Measurements from ENCODE around the gene GMDS.
"Not testable (repeated sequence)": the region's sequence is repeated elsewhere in the genome, so short reads cannot be mapped to it uniquely, and the experiment has no call there.

Gene GMDS

DNA sequence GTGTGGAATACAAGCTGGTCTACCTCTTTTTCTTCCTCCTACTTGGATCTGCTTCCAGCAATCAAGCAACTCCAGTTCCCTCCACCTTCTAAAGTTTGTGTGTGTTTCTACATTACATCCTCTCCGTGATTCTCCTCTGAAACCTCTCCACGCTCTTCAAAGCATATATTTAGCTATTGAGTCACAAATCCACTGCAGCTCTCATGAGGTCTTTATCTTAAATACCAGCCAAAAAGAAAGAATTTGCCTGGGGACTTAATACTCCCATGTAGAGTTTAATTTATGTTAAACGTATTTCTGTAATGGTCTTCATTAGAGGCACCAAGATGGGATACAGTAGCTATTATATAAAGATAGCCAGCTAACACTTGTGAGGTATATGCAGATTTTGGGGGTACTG, 557.0 kb downstream of the GMDS start:
- in situ Hi-C loops (cut with HindIII; ENCODE audit: low sequenced_read_pairs), result no loop called here

DNA sequence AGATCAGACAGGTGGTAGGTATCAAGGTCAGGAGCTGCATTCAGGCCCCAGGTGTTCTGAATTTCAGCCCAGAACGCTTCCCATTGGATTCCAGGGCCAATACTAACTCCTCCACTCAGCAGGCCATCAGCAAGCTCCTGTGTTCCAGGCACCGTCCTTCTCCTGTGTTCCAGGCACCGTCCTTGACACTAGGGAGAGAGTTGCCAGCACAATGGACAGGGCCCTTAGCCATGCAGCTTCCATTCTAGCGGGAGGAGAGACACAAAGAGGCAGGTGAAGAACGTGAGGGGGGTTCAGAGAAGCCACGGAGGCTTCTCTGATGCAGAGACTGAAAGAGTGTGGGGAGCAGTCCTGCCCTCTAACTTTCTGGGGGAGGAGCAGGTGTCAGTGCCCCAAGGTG, 558.0 kb downstream of the GMDS start:
- in situ Hi-C loops (cut with HindIII; ENCODE audit: low sequenced_read_pairs), result no loop called here

DNA sequence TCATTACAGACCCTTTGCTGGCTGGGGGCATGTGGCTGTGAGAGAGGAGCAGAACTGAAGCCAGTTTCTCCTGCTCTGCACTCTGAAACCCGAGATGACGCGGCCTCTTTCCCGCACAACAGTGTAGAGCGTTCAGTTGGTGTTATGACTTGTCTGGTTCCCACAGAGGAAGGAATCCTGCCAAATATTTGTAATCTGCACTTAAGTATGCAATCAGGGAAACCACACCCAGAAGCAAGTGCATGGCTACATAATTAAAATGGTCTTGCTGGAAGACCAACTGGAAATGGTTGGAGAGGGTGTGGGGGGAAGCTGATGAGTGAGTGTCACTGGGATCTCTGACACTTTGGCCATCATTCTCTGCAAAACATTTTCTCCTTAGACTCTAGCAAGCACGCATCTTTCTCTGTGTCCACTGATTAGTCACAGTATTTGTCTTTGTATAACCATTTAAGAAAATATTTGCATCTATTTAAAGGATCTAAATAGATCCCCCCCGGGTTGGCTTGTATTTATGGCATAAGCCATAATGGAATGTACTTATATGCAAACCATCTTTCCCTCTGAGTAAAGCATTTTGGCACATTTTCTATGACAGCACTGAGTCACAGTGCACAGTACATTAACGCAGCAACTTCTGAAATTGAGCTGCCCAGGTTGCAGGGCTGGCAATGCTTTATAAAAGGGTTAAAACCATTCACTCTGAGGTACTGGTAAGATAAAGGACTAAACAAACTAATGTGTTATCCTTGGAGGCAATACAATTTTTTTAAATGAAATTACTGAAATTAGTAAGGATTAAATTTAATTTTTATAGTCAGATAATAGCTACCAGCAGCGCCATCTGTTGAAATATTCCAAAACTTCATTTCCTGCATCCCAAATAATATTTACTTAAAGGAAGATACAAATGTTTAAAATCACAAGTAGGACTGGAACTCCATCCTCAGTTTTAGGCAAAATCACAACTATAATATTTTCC, 559.0 kb downstream of the GMDS start:
- in situ Hi-C loops (cut with HindIII; ENCODE audit: low sequenced_read_pairs), result no loop called here

DNA sequence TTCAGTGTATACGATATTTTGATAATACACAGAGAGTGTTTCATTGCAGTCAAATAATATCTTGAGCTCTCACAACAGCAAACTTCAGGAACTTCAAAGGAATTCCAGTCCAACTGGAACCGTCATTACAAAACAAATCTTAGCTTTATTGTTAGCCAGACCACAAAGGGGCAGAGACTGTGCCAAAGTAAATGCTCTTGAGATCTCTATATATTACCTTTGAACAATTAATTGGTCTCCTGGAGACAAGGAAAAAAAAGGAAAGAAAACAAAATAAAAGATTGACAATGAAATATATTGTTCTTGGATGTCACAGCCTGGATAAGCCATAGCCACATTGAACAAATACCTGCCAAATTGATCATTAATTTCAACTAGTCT, 565.7 kb downstream of the GMDS start:
- in situ Hi-C loops (cut with HindIII; ENCODE audit: low sequenced_read_pairs), result no loop called here

DNA sequence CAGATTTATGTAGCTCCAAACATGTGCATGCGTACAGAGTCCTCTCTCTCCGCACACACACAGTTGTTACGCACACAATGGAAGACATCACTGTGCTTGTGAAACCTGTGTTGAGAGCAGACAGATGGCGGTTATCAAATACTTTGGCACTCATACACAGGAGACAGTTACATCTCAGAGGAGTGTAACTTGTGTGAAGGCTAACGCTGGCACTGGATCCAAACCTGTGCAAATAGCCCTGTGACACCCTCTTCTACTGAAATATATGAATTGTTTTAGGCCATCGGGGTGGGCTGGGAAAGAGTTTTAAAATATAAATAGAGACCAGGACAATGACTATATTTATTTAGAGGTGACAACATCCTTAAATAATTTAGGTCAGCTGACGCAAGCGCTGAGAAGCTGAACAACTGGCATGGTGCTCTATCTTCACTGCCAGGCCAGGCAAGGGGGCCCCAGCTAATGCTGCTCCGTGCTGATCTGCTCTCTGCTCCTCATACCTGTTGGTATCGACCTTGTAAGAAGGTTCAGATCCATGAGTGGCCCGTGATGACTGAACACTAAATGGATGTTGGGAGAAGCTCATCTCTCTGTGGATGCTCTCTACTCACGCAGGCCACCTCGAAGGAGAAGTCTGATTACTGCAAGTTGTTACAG, 566.2 kb downstream of the GMDS start:
- in situ Hi-C loops (cut with HindIII; ENCODE audit: low sequenced_read_pairs), result no loop called here

DNA sequence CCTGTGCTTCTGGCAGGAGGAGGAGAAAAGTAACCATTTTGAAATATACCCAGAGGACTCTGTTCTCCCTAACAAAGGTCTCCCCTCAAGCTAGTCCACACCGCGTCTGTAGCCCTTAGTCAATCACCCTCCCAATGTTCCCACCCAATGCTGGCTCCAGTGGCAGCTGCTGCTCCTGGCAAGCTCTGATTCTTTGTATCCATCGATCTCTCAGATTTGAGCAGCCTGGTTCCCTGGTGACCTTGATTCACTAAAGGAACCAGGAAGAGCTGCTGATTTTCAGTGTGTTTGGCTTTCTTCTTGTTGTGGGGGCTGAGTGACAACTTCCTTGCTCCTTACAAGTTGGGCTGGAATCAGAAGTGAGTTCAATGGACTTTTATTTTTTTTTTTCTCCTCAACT, 567.2 kb downstream of the GMDS start:
- in situ Hi-C loops (cut with HindIII; ENCODE audit: low sequenced_read_pairs), result no loop called here

DNA sequence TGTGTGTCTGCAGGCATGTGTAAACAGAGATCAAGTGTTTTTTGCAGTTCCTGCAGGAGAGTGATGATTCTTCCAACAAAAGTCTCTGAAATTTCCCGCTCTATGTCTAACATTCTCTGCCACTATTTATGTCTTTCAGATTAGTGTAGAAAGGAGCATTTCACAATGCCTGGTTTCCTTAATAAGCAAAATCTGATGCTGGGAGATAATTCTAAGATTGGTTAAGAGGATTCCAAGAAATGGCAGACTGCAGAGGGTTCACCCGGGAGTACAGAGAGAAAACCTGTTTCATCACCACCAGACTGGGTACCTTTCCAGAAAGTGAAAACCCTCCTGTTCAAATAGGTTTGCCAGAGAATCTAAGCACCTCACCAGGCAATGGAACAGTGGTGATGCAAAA, 573.0 kb downstream of the GMDS start:
- in situ Hi-C loops (cut with HindIII; ENCODE audit: low sequenced_read_pairs), result no loop called here

DNA sequence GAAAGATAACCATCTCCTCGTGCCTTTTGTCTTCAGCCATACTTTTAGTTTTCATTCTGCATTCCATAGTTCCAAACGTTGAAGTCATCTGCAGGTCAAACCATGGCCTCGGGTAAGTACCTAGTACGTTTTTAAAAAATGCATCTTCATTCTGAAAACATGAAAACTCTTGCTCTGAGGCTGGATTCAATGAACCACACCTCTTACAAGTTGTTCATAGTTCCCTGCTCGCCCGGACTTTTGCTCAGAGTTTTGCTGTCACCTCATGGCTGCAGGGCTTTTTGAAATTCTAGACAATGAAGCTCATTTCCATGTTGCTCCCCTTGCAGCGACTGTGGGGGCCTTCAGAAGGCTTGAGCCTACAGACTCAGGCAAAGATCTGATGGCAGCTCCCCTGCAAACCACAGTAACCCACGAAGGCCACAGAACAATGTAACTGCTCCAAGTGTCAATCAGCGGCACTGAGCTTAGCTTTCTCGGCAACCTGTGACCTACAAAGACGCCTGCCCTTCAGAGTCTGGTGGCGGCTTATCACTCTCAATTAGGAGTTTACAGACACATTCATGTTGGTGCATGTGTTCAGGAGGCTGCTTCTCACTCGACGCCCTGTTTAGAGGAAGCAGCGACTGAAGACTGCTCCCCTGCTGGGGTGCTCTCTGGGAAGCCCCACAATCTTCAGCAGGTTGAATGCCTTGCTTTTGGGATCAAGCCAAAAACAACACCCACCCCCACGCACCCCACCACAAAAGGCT, 574.5 kb downstream of the GMDS start:
- in situ Hi-C loops (cut with HindIII; ENCODE audit: low sequenced_read_pairs), result no loop called here

DNA sequence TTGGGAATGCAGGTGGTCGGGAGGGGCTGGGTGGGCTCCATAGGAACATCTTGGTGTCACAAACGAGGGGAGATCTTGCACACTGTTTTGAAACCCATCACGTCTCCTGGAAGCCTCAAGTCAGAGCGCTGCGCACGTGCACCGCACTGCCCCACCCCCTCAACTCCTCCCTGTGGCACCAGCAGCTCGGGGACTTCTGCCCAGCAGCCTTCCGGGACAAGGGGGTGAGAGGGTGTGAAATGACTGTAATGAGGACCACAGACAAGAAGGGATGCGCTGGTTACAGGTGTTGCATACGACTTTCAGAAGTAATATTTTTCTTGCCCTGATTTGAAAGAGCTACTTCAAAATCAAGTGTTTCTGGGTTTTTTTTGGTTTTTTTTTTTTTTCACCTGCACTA, 575.4 kb downstream of the GMDS start:
- in situ Hi-C loops (cut with HindIII; ENCODE audit: low sequenced_read_pairs), result no loop called here

DNA sequence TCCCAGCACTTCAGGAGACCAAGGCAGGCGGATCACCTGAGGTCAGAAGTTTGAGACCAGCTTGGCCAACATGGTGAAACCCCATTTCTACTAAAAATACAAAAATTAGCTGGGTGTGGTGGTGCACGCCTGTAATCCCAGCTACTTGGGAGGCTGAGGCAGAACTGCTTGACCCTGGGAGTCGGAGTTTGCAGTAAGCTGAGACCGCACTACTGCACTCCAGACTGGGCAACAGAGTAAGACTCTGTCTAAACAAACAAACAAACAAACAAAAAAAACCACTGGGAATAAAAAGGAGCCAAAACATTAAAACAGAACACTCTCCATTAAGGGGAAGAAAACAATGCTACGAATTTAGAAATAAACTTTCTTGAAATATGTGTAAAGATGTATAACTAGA, 576.9 kb downstream of the GMDS start:
- in situ Hi-C loops (cut with HindIII; ENCODE audit: low sequenced_read_pairs), result not testable (repeated sequence)

DNA sequence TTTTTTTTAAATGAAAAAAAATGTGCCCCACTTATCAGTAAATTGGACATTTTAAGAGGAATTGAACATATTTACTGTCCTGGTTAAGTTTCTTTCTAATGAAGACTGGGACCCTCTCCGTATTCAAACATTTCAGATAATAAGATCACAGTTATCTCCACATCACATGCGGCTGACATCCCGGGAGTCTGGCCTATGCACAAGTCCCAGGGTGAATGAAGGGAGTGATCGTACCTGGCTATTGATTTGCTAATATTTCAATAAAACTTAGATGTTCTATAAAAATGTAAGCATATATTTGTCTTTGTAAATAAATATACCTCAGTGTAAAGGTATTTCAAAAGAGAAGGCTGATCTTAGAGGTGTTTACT, 577.6 kb downstream of the GMDS start:
- in situ Hi-C loops (cut with HindIII; ENCODE audit: low sequenced_read_pairs), result no loop called here

DNA sequence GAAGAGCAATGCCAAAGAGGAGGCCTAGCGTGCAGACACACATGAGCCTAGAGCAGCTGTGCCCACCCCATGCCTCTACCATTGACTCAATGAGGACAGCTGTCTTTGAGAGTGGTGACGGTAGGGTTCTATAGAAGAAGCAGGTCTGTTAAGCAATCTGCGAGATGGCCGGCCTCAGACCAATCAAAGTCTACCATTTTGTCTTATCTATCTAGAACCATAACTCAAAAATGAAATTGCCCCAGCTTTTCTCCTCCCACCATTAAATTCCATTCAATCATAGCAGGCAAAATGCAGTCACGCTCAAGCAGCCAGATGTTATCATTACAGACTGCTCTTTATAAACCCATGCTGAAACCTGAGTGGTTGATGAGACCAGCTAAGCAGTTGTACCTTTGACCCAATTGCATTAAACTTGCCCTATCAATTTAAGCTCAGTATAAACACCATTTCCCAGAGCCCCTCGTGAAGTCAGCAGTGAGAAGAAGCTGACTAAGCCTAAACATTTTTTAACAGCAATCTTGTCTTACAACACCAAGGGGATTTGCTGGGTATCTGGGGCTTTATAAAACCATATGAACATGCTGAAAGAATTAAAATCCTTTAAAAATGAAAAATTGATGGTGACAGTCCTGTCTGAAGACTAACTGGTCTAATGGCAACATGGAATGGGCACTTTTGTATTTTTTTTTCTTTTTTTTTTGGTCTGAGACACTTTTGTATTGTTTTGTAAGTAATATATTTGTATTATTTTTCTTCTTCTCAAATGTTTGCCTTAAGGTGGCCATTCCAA, 578.2 kb downstream of the GMDS start:
- in situ Hi-C loops (cut with HindIII; ENCODE audit: low sequenced_read_pairs), result no loop called here

DNA sequence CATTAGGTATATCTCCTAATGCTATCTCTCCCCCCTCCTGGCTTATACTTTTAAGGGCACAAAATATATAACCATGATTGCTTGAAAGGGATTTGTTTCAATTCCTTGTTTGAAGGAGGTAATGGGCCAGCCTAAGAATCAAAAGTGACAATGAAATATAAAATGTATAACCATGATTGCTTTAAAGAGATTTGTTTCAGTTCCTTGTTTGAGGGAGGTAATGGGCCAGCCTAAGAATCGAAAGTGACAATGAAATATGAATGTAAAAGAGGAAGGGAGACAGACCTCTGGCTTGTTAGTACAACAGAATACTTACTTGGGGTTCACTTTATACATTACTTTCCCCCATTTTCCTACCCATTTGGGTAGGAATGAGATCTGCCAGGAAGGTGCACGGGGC, 580.2 kb downstream of the GMDS start:
- in situ Hi-C loops (cut with HindIII; ENCODE audit: low sequenced_read_pairs), result no loop called here

DNA sequence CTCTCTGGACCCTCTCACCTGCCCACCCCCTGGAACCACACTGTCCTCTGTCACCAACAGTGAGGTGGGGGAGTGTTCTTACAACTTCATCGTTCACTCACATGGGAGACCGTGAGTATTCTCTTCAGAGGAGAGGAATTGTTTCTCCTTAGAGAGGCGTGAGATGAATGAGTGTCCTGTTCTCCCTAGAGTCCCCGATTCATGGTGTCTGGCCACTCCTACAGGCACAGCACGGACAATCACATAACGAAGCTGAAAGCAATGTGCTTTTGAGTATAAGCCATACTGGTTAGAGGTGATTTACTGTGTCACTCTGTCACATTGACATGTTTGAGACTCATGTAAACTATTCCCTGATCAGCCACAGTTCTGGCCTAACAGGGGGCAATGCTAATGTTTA, 581.1 kb downstream of the GMDS start:
- in situ Hi-C loops (cut with HindIII; ENCODE audit: low sequenced_read_pairs), result loop anchor here (5.0 kb wide), 1 partner anchor 37 kb away; no protein-coding TSS in a partner anchor

DNA sequence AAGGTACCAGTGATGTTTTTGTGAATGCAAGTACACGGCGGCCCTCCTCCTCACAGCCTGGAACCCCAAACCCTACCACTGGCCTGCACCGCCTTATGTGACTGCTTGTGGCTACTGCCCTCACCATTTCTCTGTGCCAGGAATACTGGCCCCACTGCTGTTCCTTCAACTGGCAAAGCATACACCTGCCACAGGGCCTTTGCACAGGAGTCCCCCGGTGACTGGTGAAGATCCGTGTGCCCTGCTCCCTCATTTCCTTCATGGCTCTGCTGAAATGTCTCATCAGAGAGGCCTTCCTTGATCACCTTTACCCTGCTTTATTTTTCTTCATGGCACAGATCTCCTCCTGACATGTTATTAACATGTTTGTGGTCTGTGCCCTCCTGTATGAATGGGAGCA, 581.9 kb downstream of the GMDS start:
- in situ Hi-C loops (cut with HindIII; ENCODE audit: low sequenced_read_pairs), result loop anchor here (5.0 kb wide), 1 partner anchor 36 kb away; no protein-coding TSS in a partner anchor

DNA sequence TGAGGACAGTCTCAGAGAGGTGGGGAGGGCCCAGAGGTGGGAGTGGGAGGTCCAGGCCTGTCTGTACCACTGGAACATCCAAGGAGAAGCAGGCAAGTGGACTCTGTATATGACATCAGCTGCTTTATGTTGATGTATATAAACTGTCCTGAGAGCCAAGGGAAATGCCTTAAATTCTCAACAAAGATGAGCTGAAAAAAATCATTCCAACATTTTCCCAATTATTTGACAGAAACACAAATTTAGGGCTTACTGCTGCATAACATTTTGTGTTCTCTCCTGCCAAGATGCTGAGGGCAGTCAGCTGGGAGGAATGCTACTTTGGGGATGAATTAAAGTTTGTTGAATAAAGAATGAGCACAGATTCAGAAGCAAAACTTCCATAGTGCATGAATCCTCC, 582.9 kb downstream of the GMDS start:
- in situ Hi-C loops (cut with HindIII; ENCODE audit: low sequenced_read_pairs), result loop anchor here (5.0 kb wide), 1 partner anchor 35 kb away; no protein-coding TSS in a partner anchor

DNA sequence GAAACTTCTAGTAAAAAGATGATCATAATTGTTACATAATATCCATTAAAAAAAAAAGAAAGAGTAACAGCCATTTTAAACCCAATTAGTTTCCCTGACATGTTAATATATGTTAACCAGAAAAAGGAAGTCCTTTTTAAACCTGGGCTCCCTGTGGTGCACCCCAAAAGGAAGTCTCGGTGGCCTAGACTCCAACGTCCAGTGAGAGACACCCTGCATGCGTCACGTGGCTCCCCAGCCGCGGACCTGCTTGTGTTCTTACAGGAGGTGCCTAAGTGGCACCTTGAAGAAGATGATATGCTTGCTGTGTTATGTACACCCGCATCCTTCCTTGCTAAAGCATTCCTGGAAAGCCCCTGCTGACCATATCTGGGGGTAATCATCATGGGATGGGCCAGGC, 585.6 kb downstream of the GMDS start:
- in situ Hi-C loops (cut with HindIII; ENCODE audit: low sequenced_read_pairs), result loop anchor here (5.0 kb wide), 1 partner anchor 33 kb away; no protein-coding TSS in a partner anchor

DNA sequence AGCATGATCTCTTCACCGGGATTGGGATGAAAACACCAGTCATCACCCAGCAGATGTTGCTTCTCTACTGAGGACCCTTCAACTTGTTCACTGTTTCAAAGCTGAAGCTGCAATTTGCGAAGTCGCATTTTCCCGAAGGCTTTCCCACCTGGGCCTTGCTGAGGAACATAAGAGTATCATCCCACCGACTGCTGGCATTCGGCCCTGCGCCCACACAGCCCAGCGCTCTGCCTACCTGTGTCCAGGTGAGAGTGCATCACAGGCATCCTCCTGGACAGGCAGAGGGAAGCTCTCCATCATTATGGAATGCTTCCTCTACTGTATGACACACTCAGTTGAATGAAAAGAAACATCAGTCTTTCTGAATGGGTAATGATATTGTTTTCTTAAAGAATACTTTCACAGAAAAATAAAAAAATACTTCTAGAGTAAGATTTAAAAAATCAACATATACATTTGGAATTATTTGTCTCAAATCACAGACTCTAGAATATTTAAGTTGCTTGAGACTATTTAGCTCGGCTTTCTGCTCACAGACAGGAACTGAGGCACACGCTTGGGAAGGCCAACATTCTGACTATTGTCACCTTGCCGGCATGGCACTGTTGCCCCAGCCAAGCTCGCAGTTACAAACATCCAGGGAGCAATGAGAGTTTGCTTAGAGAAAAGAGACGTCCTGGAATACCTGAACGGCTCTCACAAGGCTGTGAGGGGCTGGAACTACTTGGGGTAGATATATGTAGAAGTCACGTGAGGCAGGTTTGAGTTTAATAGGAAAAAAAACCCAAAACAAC, 587.0 kb downstream of the GMDS start:
- in situ Hi-C loops (cut with HindIII; ENCODE audit: low sequenced_read_pairs), result no loop called here

DNA sequence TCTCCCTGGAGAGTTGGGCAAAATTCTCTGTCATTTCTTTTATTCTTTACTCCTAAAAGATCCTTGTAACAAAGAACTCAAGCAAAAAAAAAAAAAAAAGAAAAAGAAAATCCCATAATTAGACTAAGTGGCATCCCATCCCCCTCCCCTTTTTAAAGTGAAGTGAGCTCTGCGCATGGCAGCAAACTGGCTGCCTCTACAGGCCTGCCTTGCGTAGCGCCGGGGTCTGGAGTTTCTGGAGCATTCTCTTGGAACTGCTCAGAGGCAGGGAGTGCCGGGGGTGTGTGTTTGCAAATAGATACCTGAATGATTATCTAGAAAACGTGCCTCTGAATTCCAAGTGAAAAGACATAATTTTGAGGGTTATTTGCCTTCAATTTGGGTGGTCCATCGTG, 587.6 kb downstream of the GMDS start:
- in situ Hi-C loops (cut with HindIII; ENCODE audit: low sequenced_read_pairs), result no loop called here

Data from endothelial cell of hepatic sinusoid (primary cell).